AG04450 (cell line): ENCODE data around the gene EPHA6. TPM values are rescaled to one million over a fixed set of nuclear protein-coding genes. Genes with fewer than 3 reads are reported as not detected.

Experiments
- CTCF ChIA-PET: fragments of 300-600, 350-600 bp; formaldehyde crosslinking; extraction: SDS; loops from one replicate; lab custom pipeline; 2022; ENCODE audit warnings: antibody characterized with exemption, inconsistent platforms; lab: Charles Lee
- POLR2A ChIA-PET: fragments of 350-600 bp; formaldehyde crosslinking; extraction: SDS; loops from one replicate; lab custom pipeline; 2021; ENCODE audit warnings: antibody characterized with exemption, inconsistent platforms; lab: Yijun Ruan, JAX
- DNase-seq: peaks from one replicate; pipeline ENCODE4 v3.0.0-alpha.2; 2011; ENCODE audit warnings: low read depth, low spot score
- H3K27ac ChIP-seq: one replicate; pipeline ENCODE4 v1.5.1; 2012; ENCODE audit warnings: low read depth, low read length, control low read depth
- H3K27me3 ChIP-seq: one replicate; pipeline ENCODE4 v1.6.0; 2012; ENCODE audit warnings: low read length; ENCODE audit not compliant: control insufficient read depth, insufficient read depth
- H3K4me3 ChIP-seq: 2 replicates; pipeline ENCODE4 v1.5.1; 2011; ENCODE audit warnings: mild to moderate bottlenecking, low read depth, low read length, control low read depth
- H3K9me3 ChIP-seq: 2 replicates; pipeline ENCODE4 v1.5.1; 2012; ENCODE audit warnings: low read length; ENCODE audit not compliant: control insufficient read depth, insufficient read depth
- polyA plus RNA-seq: library from polyadenylated mRNA; depleted of rRNA; stranded (reverse); fragments of >200 nt; gene quantifications from 2 replicates; pipeline ENCODE4 v1.2.3, GENCODE V29; 2011
- TF ChIP-seq, protein P1 (sequence below): IDR thresholded peaks from 2 replicates; pipeline ENCODE4 v1.5.1; 2011; ENCODE audit warnings: low read depth, low read length, control low read depth, inconsistent platforms

Gene EPHA6
- polyA plus RNA-seq, 1 experiment, result not detected

DNA sequence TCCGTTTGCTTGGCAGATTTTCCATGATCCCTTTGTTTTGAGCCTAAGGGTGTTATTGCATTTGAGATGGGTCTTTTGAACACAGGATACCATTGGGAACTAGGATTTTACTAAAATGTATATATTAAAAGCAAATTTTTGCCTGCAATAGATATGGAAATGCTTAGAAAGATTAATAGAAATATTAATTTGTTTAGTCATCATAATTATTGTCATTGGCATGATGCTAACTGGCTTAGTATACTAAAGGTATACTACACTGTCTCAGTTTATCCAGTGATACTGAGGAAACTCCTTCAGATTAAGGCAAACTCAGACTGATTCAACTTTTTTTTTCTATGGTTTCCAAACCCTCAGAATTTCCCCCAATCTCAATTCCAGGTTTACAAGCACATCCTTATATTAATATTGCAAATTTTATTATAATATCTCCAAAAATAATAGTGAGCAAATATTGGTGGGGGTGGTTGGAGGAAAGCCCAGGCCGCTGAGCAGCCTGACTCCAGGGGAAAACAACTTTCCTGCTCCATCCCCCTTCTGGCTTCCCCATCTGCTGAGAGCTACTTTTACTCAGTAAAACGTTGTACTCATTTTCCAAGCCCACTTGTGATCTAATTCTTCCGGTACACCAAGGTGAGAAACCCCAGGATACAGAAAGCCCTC, 291.7 kb downstream of the EPHA6 start:
- DNase-seq, result no peak
- Histone ChIP-seq H3K4me3 (no peak overlapping the region), H3K27ac (no peak overlapping the region), H3K9me3 (peaks cover 8% of the 10 kb centered on the region; the same call in 1 of the 2 replicates), H3K27me3 (no peaks in the 10 kb centered on the region)
- POLR2A ChIA-PET, result no interaction called here
- CTCF ChIA-PET, result no interaction called here
- TF ChIP-seq, protein P1, sequence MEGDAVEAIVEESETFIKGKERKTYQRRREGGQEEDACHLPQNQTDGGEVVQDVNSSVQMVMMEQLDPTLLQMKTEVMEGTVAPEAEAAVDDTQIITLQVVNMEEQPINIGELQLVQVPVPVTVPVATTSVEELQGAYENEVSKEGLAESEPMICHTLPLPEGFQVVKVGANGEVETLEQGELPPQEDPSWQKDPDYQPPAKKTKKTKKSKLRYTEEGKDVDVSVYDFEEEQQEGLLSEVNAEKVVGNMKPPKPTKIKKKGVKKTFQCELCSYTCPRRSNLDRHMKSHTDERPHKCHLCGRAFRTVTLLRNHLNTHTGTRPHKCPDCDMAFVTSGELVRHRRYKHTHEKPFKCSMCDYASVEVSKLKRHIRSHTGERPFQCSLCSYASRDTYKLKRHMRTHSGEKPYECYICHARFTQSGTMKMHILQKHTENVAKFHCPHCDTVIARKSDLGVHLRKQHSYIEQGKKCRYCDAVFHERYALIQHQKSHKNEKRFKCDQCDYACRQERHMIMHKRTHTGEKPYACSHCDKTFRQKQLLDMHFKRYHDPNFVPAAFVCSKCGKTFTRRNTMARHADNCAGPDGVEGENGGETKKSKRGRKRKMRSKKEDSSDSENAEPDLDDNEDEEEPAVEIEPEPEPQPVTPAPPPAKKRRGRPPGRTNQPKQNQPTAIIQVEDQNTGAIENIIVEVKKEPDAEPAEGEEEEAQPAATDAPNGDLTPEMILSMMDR, result no peak

DNA sequence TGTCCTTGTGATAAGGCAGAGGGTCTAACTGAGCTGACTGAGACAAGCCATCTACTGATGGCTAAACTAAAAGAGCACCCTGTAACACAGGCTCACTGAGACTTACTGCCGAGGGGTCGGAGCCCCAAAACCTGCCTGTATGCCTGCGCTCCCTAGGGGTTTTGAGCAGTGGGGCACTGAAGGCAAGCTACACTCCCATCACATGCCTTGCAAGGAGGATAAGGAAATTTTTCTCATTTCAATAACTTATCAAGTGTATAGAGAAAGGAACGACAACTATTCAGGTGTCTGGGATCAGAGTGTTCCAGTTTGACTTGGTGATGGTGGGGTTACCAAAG, 292.2 kb downstream of the EPHA6 start:
- TF ChIP-seq, protein P1, result no peak
- POLR2A ChIA-PET, result no interaction called here
- Histone ChIP-seq H3K9me3 (peaks cover 8% of the 10 kb centered on the region; the same call in 1 of the 2 replicates), H3K27ac (no peak overlapping the region), H3K4me3 (no peak overlapping the region), H3K27me3 (no peaks in the 10 kb centered on the region)
- CTCF ChIA-PET, result no interaction called here
- no peak for DNase-seq

DNA sequence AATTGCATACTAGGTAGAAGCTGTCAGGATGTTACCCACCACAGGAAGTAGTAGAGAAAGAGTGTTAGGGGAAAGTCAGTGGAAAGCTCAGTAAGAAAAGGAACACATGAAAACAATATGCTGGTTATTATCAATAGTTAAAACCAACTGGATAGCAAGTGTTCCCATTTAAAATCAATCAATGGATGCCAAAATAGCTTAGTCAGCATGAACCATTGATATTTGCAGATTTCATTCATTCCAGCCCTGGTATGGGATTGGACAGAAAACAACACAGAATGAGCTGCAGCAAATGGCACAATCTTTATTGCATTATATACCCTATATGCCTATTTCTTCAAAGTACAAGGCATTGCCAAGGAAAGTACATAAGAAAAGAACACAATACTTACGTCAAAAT, 293.7 kb downstream of the EPHA6 start:
- POLR2A ChIA-PET, result no interaction called here
- CTCF ChIA-PET, result no interaction called here
- H3K27ac ChIP-seq, result no peak overlapping the region
- TF ChIP-seq, protein P1, result no peak
- no peak overlapping the region for H3K4me3 ChIP-seq
- DNase-seq, result no peak
- no peaks in the 10 kb centered on the region for H3K27me3 ChIP-seq
- H3K9me3 ChIP-seq, result peaks cover 5% of the 10 kb centered on the region; the same call in 1 of the 2 replicates

DNA sequence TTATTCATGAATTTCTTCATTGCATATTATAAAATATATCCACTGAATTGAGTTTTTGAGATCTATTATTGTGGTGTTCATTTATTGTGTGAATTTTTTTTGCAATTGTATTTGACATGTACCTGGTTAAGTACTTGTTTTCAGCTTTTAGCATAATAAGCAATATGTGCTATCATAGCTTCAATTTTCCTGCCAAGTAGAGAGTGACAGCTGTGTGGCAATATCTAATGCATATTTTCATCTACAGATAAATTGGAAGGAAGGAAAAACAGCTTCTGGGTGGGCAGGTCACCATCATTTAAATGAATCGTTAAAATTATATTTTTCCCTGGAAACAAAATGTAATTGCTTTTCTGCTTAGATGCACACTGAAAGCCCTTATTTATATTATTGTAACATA, 296.9 kb downstream of the EPHA6 start:
- DNase-seq, result no peak
- CTCF ChIA-PET, result no interaction called here
- no peaks in the 10 kb centered on the region for H3K27me3 ChIP-seq
- H3K27ac ChIP-seq, result no peak overlapping the region
- TF ChIP-seq, protein P1, result no peak
- POLR2A ChIA-PET, result no interaction called here
- H3K9me3 ChIP-seq, result peaks cover 8% of the 10 kb centered on the region; the same call in 1 of the 2 replicates
- H3K4me3 ChIP-seq, result no peak overlapping the region

DNA sequence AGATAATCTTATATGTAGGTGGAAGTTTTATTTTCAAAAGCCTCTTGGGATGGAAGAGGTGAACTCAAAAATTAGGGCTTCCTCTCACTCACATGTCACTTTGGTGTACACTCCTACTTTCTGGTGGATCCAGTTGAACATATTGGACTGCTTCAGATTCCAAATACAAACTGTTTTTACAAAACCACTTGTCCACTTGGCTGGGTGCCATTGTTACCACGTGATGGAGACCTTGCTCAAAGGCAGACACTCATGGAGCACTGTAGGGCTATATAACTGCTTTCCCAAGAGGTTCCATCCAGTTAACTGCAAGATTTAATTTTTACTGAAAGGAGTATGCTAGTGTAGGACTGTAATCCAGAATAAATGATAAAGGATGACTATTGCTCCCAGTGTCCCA, 307.0 kb downstream of the EPHA6 start:
- DNase-seq, result no peak
- CTCF ChIA-PET, result no interaction called here
- POLR2A ChIA-PET, result no interaction called here
- TF ChIP-seq, protein P1, result no peak
- Histone ChIP-seq H3K27me3 (no peaks in the 10 kb centered on the region), H3K9me3 (no peaks in the 10 kb centered on the region), H3K27ac (no peak overlapping the region), H3K4me3 (no peak overlapping the region)
